Measurements from ENCODE around the gene SLC2A5.
"Not testable (repeated sequence)": the region's sequence is repeated elsewhere in the genome, so short reads cannot be mapped to it uniquely, and the experiment has no call there.

Gene SLC2A5

DNA sequence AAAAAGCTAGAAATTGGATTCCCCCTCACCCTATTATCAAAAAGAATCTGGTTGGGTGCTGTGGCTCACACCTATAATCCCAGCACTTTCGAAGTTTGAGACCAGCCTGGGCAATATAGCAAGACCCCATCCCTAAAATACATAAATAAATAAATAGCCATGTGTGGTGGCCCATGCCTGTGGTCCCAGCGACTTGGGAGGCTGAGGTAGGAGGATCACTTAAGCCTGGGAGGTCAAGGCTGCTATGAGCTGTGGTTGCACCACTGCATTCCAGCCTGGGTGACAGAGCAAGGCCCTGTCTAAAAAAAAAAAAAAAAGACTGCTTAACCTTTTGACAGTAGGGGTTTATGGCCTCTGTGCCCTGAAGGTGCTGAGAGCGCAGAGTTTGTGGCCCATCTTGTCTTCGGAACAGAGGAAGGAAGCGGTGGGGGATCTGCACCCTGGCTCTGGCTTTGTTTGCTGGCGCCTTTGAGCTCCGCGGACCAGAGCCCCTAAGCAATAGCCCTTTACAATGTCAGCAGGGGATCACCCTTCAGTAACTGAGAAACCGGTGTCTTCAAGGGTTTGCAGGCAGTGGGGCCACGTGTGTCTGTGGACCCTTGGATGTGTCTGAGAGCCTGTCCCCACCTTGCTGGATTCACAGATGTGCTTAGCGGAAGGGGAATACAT lies 65.3 kb downstream of the SLC2A5 start:
- no peak for DNase-seq

DNA sequence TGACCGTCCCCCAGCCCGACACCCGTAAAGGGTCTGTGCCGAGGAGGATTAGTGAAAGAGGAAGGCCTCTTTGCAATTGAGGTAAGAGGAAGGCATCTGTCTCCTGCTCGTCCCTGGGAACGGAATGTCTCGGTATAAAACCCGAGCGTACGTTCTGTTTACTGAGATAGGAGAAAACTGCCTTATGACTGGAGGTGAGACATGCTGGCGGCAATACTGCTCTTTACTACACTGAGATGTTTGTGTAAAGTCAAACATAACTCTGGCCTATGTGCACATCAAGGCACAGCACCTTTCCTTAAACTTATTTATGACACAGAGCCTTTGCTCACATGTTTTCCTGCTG lies 67.2 kb downstream of the SLC2A5 start:
- not testable (repeated sequence) for DNase-seq

DNA sequence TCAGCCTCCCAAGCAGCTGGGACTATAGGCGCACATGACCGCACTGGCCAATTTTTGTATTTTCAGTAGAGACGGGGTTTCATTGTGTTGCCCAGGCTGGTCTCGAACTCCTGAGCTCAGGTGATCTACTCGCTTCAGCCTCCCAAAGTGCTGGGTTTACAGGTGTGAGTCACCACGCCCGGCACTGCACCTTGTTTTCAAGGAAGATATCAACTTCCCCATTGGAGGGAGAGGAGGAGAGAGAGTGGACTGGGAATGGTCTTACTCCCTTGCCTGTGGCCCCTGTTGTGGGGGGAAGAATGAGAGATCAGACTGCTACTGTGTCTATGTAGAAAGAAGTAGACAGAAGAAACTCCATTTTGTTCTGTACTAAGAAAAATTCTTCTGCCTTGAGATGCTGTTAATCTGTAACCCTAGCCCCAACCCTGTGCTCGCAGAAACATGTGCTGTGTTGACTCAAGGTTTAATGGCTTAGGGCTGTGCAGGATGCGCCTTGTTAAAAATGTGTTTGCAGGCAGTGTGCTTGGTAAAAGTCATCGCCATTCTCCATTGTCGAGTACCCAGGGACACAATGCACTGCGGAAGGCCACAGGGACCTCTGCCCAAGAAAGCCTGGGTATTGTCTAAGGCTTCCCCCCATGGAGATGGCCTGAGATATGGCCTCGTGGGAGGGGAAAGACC lies 67.8 kb downstream of the SLC2A5 start:
- peak; percentile 76 for DNase-seq

DNA sequence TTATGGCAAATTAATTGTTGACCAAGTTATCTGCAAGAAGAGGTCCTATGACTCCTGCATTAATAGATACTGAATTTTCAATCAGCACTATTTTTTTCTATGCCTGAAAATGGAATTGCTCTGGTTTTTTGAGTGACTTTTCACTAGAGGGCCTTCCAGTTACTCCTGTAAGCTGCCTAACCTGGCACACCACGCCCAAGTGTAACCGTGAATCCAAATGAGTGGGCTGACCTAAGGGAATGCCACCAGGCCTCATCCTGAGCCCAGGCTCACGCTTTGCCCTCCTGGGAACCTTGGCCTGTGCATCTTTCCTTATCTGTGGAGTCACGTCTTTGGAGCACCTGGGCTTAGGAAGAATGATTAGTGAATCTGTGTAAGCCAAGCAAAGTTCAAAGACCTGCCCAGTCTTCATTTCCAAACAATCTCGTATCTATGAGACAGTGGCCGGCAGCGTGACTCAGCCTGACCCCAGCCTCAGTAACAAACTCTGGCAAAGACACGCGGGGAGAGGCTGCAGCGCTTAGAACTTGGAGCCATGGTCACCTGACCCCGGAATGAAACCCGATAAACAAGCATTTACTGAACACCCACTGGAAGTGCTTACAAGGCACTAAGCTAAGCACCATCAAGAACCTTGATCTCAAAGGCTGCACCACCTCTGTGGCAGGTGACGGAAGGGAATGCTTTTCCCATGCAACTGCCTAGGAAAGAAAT lies 75.3 kb downstream of the SLC2A5 start:
- not testable (repeated sequence) for DNase-seq

DNA sequence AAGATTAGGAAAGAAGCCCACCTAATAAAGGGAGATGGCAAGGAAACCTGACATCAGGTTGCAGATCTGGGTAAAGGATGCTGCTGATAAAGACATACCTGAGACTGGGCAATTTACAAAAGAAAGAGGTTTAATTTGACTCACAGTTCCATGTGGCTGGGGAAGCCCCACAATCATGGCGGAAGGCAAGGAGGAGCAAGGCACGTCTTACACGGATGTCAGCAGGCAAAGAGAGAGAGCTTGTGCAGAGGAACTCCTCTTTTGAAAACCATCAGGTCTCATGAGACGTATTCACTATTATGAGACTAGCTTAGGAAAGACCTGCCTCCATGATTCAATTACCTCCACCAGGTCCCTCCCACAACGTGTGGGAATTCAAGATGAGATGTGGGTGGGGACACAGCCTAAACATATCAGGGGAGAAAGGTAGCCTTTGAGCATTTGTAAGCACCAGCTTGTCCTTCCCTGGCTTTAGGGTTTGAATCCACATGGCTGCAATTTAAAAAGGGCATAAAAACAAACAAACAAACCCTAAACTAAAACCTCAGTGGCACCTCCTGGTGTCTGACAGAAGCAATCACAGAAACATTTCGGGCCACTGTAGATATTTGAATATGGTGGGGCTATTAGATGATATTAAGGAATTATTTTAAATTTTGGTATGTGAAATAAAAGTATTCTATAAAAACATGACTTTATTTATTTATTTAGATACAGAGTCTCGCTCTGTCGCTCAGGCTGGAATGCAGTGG lies 76.3 kb downstream of the SLC2A5 start:
- no peak for DNase-seq

DNA sequence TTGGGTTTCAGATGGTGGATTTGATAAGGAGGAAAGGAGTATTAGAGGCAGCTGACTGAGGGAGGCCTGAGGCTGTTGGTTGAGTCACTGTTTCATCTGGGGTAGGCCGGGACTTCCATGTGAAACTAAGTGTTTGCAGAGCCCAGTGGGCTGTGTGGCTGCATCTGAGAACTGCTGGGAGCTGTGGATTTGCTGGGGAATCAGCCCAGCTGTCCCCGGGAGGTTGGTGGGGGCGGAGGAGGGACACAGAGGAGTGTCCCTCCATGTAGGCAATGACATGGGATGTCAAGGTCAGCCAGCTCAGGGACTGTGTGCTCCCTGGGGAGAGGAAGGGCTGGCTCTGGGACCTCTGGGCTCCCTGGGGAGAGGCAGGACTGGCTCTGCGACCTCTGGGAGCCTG lies 79.6 kb downstream of the SLC2A5 start:
- DNase-seq = no peak

DNA sequence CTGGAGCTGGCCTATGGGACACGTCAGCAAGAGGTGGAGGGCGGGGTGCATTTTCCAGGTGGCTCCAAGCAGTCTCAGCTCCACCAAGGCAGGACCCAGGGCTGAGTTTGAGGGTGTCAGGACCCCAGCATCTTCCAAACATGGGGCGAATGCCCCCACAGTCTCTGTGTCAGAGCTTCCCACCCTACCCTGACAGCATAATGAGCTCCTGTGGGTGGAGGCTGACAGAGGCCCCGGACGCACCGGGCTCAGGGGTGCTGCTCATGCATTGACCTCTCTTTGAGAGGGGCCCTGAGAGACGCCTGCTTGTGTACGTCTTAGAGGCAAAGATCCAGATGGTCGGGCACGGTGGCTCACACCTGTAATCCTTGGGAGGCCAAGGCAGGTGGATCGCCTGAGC lies 80.4 kb downstream of the SLC2A5 start:
- no peak for DNase-seq

DNA sequence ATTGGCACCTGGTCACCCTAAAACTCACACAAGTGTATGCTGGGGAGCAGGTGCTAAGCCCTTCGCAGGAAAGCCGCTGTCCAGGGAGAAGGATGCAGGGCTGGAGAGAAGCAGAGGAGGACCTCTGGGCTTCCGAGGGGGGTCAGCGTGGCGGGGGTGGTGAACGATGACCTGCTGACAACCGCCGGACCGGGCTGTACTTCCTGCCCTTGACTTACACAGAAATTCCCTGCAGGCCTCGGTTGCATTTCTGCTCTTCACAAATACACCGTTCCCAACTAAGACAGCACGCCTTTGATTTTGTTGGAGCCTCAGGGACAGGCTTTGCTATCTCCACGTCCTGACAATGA lies 80.8 kb downstream of the SLC2A5 start:
- DNase-seq = no peak

DNA sequence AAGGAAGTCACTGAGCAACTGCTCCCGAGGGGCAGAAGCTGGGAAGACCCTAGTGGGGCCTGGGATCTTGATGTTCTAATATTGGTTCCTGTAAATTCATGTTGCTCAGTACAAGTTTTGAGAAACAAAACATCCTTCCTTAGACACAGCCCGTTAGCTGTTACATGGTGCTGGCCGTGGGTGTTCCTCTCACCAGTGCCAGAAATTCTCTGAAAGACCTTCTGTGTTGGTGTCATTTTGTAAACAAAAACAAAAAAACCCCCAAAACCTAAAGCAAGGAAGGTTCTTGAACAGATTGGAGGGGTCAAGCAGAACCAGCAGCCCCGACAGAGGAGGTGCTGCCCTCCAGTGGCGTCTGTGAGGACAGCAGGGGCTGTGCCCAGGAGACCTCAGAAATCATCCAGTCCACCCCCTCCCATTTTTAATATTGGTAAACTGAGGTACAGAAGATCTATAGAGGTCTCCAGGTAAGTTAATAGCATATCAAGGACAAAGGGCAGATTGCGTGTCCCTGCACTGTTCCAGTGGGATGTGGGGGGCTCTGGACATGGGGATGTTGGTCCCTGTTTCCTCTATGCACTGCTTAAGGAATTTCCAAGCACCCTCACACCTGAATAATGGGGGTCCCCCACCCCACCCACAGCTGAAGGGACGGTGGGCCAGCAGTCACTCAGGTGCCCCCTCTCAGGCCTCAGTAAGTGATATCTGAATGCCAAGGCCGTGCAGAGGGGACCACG lies 81.4 kb downstream of the SLC2A5 start:
- DNase-seq = no peak

DNA sequence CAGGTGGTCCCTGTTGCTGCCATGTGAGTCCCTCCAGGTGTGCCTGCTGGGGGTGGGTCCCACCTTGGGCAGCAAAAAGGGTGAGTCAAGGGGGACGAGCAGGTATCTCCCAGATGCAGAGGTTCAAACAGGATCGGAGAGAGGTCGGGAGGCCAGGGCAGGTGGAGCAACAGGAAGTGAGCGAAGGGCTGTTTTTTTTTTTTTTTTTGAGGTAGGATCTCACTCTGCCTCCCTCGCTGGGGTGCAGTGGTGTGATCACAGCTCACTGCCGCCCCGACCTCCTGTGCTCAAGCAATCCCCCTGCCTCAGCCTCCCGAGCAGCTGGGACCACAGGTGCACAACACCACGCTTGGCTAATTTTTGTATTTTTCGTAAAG lies 82.6 kb downstream of the SLC2A5 start:
- no peak for DNase-seq

DNA sequence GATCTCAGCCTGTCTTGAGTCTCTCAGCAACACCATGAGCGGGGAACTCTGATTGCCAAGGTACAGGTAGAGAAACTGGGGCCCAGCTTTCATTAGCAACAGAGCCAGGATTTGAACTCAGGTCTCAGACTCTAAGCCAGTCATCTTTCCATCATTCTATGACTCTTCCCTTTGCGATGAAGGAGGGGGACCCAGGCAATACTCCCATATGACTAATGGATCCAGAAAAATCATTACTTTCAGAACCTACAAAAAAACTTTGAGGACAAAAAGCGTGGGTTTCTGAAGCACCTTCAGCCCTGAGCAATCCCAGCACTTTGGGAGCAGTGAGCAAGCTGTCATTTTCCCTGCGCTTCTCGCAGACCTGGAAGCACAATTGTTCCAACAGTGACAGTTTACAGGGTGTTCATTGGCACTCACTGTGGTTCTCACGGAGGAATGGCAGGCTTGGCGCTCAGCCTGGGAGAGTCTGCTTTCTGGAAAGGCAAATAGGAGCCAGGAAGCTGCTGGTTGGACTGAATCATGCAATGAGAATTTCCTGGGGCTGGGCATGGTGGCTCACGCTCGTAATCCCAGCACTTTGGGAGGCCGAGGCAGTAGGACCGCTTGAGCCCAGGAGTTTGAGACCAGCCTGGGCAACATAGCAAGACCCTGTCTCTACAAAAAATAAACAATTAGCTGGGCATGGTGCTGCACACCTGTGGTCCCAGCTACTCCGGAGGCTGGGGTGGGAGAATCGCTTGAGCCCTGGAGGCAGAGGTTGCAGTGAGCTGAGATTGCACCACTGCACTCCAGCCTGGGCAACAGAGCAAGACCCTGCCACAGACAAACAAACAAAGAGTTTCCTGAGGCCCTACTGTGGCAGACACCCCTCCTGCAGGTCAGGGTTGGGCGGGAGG lies 83.3 kb downstream of the SLC2A5 start:
- peak; percentile 77 for DNase-seq
